ENCODE data around the gene PRKCD.

Gene PRKCD

GRCh38 chr3:53221345-53221744 is 60.3 kb downstream of the PRKCD start:
- no peak overlapping the region for H3K9ac ChIP-seq (ENCODE audit: low read length)
- H3K27me3 ChIP-seq (ENCODE audit: control insufficient read depth, insufficient read depth, low read length) = no peaks in the 10 kb centered on the region
- H3K36me3 ChIP-seq (ENCODE audit: control insufficient read depth, low read depth, low read length) = peaks cover 36% of the 10 kb centered on the region
- no peak overlapping the region for H3K4me3 ChIP-seq (ENCODE audit: low read length)
- H3K27ac ChIP-seq (ENCODE audit: low read length) = no peak overlapping the region
- H3K9me3 ChIP-seq (ENCODE audit: control insufficient read depth, low read depth, low read length) = no peaks in the 10 kb centered on the region
- no peaks in the 10 kb centered on the region for H3K4me1 ChIP-seq (ENCODE audit: control insufficient read depth, low read depth, low read length)

GRCh38 chr3:53221827-53222182 is 60.8 kb downstream of the PRKCD start:
- H3K27me3 ChIP-seq (ENCODE audit: control insufficient read depth, insufficient read depth, low read length) = no peaks in the 10 kb centered on the region
- H3K9ac ChIP-seq (ENCODE audit: low read length) = no peak overlapping the region
- no peaks in the 10 kb centered on the region for H3K4me1 ChIP-seq (ENCODE audit: control insufficient read depth, low read depth, low read length)
- H3K9me3 ChIP-seq (ENCODE audit: control insufficient read depth, low read depth, low read length) = no peaks in the 10 kb centered on the region
- no peak overlapping the region for H3K4me3 ChIP-seq (ENCODE audit: low read length)
- H3K27ac ChIP-seq (ENCODE audit: low read length) = no peak overlapping the region
- H3K36me3 ChIP-seq (ENCODE audit: control insufficient read depth, low read depth, low read length) = peaks cover 41% of the 10 kb centered on the region

DNA sequence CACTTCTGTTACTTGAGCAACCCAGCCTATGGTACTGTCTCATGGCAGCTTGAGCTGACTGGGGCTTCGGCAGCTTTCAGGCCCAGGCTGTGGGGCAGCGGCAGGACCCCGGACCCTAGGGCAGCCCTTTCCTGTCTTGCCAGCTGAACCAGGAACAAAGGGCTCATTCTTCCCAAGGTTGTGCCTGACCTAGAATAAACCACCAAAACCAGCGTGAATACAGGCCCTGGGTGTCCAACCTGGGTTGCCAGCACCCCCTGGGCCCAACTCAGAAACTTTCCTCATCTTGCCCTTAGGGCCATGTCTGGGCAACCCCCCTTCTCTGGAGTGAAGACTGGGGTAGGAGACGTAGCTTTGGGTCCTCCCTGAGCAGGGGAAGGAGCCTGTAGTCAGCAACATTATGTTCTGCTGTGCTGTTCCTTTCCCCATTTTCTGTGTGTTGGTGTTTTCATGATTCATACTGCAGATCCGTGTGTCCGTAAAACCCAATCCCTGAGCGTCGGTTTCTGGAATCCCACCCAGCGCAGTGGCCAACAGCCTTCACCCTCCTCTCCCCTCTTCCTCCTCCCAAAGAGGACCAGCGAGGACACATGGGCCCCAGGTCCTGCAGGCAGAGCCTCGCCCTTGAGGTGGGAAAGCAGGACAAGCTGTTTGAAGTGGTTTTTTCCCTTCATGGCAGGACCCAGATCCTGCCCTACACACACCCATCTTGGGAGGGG is 61.3 kb downstream of the PRKCD start:
- H3K27me3 ChIP-seq (ENCODE audit: control insufficient read depth, insufficient read depth, low read length) = no peaks in the 10 kb centered on the region
- H3K4me1 ChIP-seq (ENCODE audit: control insufficient read depth, low read depth, low read length) = no peaks in the 10 kb centered on the region
- H3K9ac ChIP-seq (ENCODE audit: low read length) = no peak overlapping the region
- peaks cover 46% of the 10 kb centered on the region for H3K36me3 ChIP-seq (ENCODE audit: control insufficient read depth, low read depth, low read length)
- H3K27ac ChIP-seq (ENCODE audit: low read length) = no peak overlapping the region
- no peak overlapping the region for H3K4me3 ChIP-seq (ENCODE audit: low read length)
- H3K9me3 ChIP-seq (ENCODE audit: control insufficient read depth, low read depth, low read length) = no peaks in the 10 kb centered on the region

DNA sequence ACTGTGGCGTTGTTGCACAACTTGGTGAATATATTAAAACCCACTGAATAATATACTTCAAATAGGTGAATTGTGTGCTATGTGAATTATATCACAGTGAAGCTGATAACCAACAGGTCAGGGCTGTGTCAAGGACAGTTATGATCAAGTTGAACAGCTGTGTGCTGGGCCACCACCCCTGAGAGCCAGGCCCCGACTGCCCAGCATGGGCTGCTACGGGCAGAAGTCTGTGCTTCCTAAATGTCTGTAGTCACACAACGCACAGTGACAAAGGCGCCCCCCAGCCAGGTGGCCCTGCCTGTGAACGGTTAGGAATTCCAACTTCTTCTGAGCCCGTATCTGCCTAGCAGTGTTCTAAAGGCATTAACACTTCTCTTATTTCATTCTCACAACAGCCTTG is 62.0 kb downstream of the PRKCD start:
- peaks cover 53% of the 10 kb centered on the region for H3K36me3 ChIP-seq (ENCODE audit: control insufficient read depth, low read depth, low read length)
- H3K27ac ChIP-seq (ENCODE audit: low read length) = no peak overlapping the region
- no peak overlapping the region for H3K4me3 ChIP-seq (ENCODE audit: low read length)
- no peak overlapping the region for H3K9ac ChIP-seq (ENCODE audit: low read length)
- no peaks in the 10 kb centered on the region for H3K9me3 ChIP-seq (ENCODE audit: control insufficient read depth, low read depth, low read length)
- no peaks in the 10 kb centered on the region for H3K4me1 ChIP-seq (ENCODE audit: control insufficient read depth, low read depth, low read length)
- no peaks in the 10 kb centered on the region for H3K27me3 ChIP-seq (ENCODE audit: control insufficient read depth, insufficient read depth, low read length)

DNA sequence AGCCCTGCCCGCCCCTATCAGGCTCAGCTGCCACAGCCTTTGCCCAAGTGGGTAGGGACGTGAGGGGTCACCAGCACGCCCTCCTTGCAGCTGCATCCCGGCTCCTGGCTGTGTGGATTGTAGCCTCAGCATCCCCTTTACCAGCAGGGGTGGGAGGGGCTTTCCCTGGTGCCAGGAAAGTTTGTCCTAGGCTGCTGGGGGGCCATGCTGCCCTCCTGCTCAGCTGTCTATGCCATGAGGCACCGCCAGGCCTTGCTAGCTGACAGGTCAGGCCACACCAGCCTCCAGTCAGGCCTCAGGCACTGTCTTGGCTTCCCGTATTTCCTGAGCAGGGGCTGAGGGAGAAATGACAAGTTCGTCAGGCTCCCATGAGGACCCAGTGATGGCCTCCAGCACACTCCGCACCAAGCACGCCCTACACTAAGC is 62.5 kb downstream of the PRKCD start:
- Histone ChIP-seq H3K9ac (ENCODE audit: low read length) (no peak overlapping the region), H3K36me3 (ENCODE audit: control insufficient read depth, low read depth, low read length) (peaks cover 58% of the 10 kb centered on the region), H3K4me3 (ENCODE audit: low read length) (no peak overlapping the region), H3K4me1 (ENCODE audit: control insufficient read depth, low read depth, low read length) (no peaks in the 10 kb centered on the region), H3K27ac (ENCODE audit: low read length) (no peak overlapping the region), H3K9me3 (ENCODE audit: control insufficient read depth, low read depth, low read length) (no peaks in the 10 kb centered on the region), H3K27me3 (ENCODE audit: control insufficient read depth, insufficient read depth, low read length) (no peaks in the 10 kb centered on the region)

- Histone ChIP-seq H3K36me3 (ENCODE audit: control insufficient read depth, low read depth, low read length) (peaks cover 63% of the 10 kb centered on the region), H3K9ac (ENCODE audit: low read length) (no peak overlapping the region), H3K27me3 (ENCODE audit: control insufficient read depth, insufficient read depth, low read length) (no peaks in the 10 kb centered on the region), H3K4me3 (ENCODE audit: low read length) (no peak overlapping the region), H3K27ac (ENCODE audit: low read length) (no peak overlapping the region), H3K4me1 (ENCODE audit: control insufficient read depth, low read depth, low read length) (no peaks in the 10 kb centered on the region), H3K9me3 (ENCODE audit: control insufficient read depth, low read depth, low read length) (no peaks in the 10 kb centered on the region)
Observed at GRCh38 chr3:53224026-53224425, 63.0 kb downstream of the PRKCD start.

GRCh38 chr3:53224536-53224935 is 63.5 kb downstream of the PRKCD start:
- peaks cover 68% of the 10 kb centered on the region for H3K36me3 ChIP-seq (ENCODE audit: control insufficient read depth, low read depth, low read length)
- H3K4me1 ChIP-seq (ENCODE audit: control insufficient read depth, low read depth, low read length) = no peaks in the 10 kb centered on the region
- no peak overlapping the region for H3K9ac ChIP-seq (ENCODE audit: low read length)
- no peak overlapping the region for H3K4me3 ChIP-seq (ENCODE audit: low read length)
- H3K27me3 ChIP-seq (ENCODE audit: control insufficient read depth, insufficient read depth, low read length) = no peaks in the 10 kb centered on the region
- no peaks in the 10 kb centered on the region for H3K9me3 ChIP-seq (ENCODE audit: control insufficient read depth, low read depth, low read length)
- no peak overlapping the region for H3K27ac ChIP-seq (ENCODE audit: low read length)

- Histone ChIP-seq H3K27me3 (ENCODE audit: control insufficient read depth, insufficient read depth, low read length) (no peaks in the 10 kb centered on the region), H3K9me3 (ENCODE audit: control insufficient read depth, low read depth, low read length) (no peaks in the 10 kb centered on the region), H3K4me1 (ENCODE audit: control insufficient read depth, low read depth, low read length) (no peaks in the 10 kb centered on the region), H3K4me3 (ENCODE audit: low read length) (no peak overlapping the region), H3K36me3 (ENCODE audit: control insufficient read depth, low read depth, low read length) (peaks cover 74% of the 10 kb centered on the region), H3K9ac (ENCODE audit: low read length) (no peak overlapping the region), H3K27ac (ENCODE audit: low read length) (no peak overlapping the region)
Observed at GRCh38 chr3:53225181-53225580, 64.2 kb downstream of the PRKCD start.

- H3K9ac ChIP-seq (ENCODE audit: low read length) = no peak overlapping the region
- no peak overlapping the region for H3K27ac ChIP-seq (ENCODE audit: low read length)
- H3K4me1 ChIP-seq (ENCODE audit: control insufficient read depth, low read depth, low read length) = no peaks in the 10 kb centered on the region
- H3K9me3 ChIP-seq (ENCODE audit: control insufficient read depth, low read depth, low read length) = no peaks in the 10 kb centered on the region
- no peaks in the 10 kb centered on the region for H3K27me3 ChIP-seq (ENCODE audit: control insufficient read depth, insufficient read depth, low read length)
- H3K4me3 ChIP-seq (ENCODE audit: low read length) = no peak overlapping the region
- H3K36me3 ChIP-seq (ENCODE audit: control insufficient read depth, low read depth, low read length) = peaks cover 79% of the 10 kb centered on the region
Observed at GRCh38 chr3:53225651-53226050, 64.6 kb downstream of the PRKCD start.

- peaks cover 85% of the 10 kb centered on the region for H3K36me3 ChIP-seq (ENCODE audit: control insufficient read depth, low read depth, low read length)
- H3K4me3 ChIP-seq (ENCODE audit: low read length) = no peak overlapping the region
- no peaks in the 10 kb centered on the region for H3K27me3 ChIP-seq (ENCODE audit: control insufficient read depth, insufficient read depth, low read length)
- no peaks in the 10 kb centered on the region for H3K9me3 ChIP-seq (ENCODE audit: control insufficient read depth, low read depth, low read length)
- H3K9ac ChIP-seq (ENCODE audit: low read length) = no peak overlapping the region
- H3K27ac ChIP-seq (ENCODE audit: low read length) = no peak overlapping the region
- no peaks in the 10 kb centered on the region for H3K4me1 ChIP-seq (ENCODE audit: control insufficient read depth, low read depth, low read length)
Observed at GRCh38 chr3:53226142-53226840, 65.3 kb downstream of the PRKCD start.

DNA sequence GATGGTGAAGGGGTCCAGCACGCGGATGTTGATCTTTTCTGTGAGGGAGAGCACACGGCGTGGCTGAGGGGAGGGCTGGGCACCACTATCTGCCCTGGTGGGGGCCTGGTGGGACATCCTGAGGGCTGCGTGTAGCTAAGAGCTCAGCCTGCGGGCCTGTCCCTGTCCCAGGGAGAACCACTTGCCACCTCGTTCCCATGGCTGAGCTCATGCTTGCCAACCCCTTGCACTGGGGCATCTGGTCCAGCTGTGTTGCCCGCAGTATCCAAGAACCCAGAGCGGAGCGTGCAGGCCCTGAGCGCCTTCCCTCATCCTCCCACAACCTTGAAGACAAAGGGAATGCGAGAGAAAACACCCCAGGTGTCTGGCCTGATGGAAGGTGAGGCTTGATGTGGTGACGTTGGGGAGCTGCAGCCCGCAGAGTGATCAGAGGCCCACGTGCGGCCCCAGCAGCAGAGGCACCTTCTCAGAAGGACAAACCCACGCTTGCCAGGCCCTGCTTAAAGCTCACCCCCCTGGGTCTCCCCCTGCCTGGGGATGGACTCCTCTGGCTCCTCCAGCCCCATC is 65.9 kb downstream of the PRKCD start:
- no peaks in the 10 kb centered on the region for H3K27me3 ChIP-seq (ENCODE audit: control insufficient read depth, insufficient read depth, low read length)
- H3K9ac ChIP-seq (ENCODE audit: low read length) = no peak overlapping the region
- no peaks in the 10 kb centered on the region for H3K4me1 ChIP-seq (ENCODE audit: control insufficient read depth, low read depth, low read length)
- H3K27ac ChIP-seq (ENCODE audit: low read length) = no peak overlapping the region
- peaks cover 92% of the 10 kb centered on the region for H3K36me3 ChIP-seq (ENCODE audit: control insufficient read depth, low read depth, low read length)
- H3K4me3 ChIP-seq (ENCODE audit: low read length) = no peak overlapping the region
- H3K9me3 ChIP-seq (ENCODE audit: control insufficient read depth, low read depth, low read length) = no peaks in the 10 kb centered on the region

Data from iPS-18a (cell line).